Measurements from ENCODE around the gene CKAP2L.

Gene CKAP2L

GRCh38 chr2:112758711-112759110 is 5.7 kb downstream of the CKAP2L start:
- no peak for DNase-seq

DNA sequence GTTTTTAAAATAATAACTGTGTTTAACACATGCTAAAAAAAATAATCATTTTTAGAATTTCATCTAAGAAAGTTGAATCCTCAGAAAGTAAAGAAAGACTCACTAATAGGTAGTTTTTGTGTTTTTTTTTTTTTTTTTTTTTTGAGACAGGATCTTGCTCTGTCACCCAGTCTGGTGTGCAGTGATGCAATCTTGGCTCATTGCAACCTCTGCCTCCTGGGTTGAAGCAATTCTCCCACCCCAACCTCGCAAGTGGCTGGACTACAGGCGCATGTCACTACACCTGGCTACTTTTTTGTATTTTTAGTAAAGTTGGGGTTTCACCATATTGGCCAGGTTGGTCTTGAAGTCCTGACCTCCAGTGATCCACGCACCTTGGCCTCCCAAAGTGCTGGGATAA is 7.1 kb downstream of the CKAP2L start:
- DNase-seq = no peak

DNA sequence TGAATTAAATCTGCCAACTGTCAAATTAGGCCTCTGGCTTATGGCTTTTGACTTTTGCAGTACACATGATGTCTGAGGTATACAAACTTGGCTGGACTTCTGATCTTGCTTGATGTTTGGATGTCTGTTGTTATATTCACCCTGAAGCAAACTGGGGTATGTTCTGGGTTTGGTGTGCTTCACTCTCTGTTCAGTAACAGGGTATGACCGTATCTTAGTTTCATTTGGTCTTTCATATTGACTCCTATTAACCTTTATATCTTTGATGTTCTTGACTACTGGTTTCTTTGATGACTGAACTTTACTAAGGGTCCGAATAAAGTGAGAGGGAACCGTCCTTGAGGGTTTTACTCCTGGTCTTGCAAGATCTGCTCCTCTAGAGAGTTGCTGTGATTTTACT is 8.2 kb downstream of the CKAP2L start:
- DNase-seq = no peak

DNA sequence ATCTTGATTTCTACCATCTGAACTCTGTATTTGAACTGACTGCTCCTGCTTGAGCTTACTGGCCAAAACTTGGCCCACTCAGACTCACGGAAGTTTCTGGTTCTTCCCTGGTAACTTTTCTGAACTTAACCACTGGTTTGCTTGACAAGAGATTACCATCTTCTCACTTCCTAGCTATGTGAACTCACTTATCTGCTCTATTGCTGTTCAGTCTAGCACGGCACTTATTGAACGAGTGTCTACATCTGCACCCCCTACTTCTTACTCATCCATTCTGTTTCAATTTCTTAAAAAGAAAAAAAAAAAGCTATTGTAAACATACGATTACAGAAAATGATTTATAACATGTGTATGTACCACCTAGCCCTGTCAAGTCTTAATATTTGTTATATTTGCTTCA is 9.0 kb downstream of the CKAP2L start:
- DNase-seq = no peak

DNA sequence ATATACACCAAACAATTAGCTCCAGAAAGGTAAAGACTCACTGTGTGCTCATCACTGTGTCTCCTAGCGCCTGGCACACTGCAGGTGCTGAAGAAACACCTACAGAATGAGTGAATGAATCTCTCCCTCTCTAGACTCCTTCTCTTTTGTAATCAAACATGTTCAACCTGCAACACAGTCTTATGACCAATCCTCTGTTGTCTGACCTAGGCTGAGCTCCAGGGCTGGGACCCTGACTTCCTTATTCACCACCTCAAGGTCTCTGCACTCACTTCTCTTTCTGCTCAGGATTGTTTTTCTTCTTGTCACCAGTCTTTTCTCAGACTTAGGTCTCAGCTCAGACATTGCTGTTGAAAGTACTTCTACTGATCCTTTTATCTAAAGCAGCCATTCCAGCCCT is 9.8 kb downstream of the CKAP2L start:
- DNase-seq = peak; percentile 18

DNA sequence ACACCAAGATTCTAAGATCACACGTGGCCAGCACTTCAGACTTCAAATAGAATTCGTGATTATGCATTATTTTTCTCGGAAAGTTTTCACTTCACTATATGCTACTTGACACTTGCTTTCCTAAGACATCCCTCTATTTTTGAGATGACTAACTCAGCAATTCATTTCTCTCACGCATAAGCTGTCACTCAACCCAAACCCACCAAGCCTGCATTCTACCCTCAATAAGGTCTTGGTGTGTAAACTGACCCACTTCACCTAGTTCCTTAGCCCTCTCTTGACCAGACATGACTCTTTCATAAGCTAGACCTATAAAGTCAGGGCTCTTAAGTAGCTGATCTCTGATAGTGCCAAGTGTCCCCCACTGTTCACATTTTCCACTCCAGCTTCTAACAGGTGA is 11.7 kb downstream of the CKAP2L start:
- no peak for DNase-seq

DNA sequence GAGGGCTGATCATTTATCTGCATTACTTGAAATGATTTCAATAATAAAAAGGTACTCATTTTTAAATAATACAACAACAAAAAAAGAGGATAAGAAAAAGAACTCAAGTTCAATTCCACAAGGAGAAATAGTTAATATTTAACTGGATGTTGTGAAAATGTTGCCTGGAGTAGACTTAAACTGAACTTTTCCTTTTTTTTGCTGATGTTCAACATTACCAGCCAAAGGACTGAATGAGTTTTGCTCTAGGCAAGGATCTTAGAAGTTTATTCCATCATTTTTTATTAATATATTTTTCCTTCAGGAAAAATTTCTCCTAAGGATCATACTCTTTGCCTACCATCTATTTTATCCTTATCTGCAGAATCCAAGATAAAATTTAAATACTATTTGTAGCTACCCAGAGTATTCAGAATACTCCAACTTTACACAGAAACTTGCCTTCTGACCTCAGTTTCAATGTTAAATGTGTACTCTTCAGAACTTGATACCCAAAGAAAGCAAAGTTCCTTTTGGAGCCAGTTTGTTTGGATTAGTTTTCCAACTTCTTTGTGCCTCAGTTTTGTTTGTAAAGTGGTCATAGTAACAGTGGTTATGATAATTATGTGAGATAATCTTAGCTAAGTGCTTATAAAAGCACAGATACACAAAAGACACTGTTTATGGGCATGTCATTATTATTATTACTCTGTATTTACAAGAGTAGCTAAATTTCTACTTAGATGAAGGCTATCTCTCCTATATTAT is 12.8 kb downstream of the CKAP2L start:
- no peak for DNase-seq

GRCh38 chr2:112750560-112750843 is 13.9 kb downstream of the CKAP2L start:
- no peak for DNase-seq

DNA sequence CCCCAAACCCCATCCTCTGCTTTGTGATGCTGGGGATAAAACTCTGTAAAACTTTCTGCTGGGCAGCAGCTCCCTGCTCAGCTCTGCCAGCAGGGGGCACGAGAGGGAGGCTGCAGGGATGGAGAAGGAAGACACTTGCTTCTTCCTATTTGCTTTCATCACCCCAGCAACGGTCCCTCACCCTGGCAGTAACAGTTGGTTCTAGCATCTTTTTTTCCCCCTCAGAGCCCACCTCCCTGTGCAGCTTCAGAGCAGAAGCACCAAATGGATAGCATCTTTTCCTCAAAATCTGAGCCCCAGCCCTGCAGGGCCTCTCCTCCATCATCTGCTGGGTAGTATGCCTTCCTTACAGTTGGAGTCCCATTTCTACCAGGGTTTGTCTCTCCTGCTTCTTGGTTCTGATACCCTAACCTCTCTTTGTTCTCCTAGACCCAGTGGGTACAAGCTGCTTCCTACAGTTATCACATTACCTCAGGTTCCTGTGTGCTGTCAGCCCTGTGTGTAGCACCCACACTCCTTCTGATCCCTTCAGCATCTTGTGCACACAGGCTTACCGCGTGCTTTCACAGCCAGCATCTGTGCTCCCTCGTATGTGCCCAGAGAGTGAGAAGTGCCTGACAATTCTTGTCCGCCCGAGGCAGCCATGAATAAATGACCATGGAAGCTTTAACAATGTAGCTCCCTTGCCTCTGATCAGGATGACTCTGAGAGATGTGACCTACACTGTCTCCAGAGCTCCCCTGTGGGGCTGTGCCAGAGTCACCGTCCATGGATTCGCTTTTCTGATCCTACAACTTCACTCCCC is 14.5 kb downstream of the CKAP2L start:
- DNase-seq = peak; percentile 84

DNA sequence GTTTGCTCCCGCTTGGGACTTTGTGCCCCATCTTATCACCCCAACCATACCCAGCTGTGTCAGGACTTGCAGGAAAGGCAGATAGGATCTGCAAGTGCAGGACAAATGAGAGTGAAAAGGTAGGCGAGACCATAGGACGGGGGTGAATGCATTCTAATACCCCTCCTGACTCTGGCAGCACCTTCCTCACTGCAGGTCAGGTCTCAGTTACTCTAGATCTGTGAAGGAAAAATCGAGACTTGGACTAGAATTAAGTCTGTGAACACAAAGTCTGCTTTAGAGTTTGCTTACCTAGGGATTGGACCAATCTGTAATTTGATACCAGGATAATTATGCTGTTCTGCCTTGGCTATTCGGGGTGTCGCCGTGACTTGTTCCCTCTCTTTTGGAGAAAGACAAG is 23.9 kb downstream of the CKAP2L start:
- DNase-seq = no peak

DNA sequence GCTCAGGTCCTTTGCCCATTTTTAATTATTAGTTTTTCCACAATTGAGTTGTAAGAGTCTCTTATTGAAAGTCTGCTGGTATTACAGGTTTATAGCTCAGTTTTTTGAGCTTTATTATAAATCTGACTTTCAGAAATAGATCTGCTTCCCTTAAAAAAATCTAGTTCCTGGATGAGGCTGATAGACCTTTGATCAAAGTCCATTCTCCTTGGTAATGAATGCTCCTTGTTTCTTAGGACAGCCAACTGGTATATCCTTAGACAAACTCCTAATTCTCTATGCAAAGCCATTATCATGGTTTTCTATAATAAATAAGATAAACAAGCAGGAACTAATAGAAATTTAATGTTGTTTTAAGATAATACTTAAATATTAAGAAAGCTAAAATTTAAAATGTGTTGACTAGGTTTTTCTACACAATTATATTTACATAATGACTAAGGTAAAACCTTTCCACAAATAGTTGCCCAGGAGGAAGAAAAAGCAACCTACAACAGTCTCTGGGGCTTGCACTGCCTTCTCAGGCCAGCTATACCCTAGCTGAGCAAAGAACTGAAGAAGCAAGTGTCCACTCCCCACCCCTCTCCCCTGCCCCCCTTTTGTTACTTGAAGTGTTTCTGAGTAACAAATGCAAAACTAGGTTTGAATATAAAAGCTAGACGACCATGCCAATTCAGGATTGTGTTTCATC is 26.7 kb downstream of the CKAP2L start:
- DNase-seq = no peak

DNA sequence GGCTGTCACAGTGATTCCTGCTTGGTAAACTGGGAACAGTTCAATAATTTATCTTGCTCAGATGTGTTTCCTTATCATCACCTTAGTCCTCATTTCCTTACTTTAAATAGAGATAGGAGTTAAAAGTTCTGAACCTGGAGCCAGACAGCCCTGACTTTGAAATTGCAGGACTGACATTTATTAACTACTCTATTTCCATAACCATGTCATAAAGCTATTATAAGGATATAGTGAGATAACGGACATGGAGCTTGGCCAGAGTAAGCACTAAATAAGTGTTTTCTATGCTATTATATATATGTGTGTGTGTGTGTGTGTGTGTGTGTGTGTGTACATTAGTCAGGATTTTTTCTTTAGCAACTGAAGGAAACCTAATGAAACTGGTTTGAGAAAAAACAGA is 30.5 kb downstream of the CKAP2L start:
- DNase-seq = no peak

DNA sequence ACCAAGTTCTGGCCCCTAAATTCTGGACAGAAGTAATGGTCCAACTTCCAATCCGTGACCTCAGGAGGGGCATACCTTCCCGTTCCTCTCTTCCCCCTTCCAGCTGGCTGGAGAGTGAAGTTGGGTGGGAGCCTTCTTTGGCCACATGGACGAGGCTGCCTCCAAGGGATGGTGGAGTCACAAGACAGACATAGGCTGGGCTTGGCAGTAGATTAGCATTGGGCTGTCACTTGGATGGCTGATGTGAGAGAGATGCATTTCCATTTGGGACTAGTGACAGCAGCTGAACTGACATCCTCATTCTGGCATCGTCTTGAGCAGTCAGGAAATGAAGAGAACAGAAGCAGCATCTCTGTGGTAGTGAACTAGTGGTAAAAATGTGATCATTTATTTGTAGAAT is 31.0 kb downstream of the CKAP2L start:
- DNase-seq = no peak

- no peak for DNase-seq
Measured at GRCh38 chr2:112731479-112731878, 32.9 kb downstream of the CKAP2L start.

DNA sequence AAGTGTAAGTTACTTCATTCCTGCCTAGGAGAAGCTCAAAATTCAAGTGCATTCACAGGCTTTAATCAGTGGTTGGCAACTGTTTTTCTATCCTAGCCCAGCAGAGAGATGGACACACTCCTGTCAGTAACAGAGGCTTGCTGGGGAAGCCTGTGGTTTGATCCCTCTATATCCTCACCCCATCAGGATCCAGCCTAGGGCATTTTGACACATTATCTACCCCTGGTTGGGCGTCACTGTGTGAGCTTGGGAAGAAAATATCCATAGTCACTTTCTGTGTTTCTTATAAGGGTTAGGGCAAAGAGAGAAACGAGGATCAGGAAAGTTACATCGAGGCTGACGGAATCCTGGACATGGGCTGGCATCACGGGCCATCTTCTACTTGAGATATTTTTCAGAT is 33.6 kb downstream of the CKAP2L start:
- no peak for DNase-seq

DNA sequence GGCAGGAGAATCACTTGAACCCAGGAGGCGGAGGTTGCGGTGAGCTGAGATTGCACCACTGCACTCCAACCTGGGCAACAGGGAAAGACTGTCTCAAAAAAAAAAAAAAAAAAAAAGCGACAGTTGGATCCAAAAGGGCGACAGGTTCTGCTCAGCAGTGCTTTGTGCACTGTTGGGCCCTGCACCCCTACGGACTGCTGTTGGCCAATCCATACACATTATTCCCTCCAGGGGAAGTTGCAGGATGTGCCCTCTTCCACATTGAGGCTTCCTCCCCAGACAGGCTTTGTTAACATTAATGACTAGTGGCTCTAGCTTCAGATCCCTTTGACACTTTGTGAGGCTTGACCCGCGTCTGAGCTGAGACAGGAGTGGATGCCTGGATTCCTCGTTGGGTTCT is 34.2 kb downstream of the CKAP2L start:
- DNase-seq = no peak

GRCh38 chr2:112728378-112729175 is 35.8 kb downstream of the CKAP2L start:
- DNase-seq = no peak

DNA sequence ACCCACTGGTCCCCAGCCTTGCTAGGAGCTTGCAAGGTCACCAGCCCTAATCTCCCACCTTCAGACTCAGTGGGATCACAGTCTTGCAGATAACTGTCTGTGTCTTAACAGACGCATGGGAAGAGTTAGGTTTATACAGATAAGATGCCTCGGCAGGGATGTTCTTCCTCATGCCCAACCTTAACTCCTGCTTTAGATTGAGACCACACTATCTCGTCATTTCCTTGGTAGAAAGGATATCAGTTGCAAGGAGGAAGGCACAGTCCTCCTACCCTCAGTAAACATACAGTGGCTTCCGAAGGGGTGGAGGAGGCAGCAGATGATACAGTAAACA is 36.4 kb downstream of the CKAP2L start:
- no peak for DNase-seq

DNA sequence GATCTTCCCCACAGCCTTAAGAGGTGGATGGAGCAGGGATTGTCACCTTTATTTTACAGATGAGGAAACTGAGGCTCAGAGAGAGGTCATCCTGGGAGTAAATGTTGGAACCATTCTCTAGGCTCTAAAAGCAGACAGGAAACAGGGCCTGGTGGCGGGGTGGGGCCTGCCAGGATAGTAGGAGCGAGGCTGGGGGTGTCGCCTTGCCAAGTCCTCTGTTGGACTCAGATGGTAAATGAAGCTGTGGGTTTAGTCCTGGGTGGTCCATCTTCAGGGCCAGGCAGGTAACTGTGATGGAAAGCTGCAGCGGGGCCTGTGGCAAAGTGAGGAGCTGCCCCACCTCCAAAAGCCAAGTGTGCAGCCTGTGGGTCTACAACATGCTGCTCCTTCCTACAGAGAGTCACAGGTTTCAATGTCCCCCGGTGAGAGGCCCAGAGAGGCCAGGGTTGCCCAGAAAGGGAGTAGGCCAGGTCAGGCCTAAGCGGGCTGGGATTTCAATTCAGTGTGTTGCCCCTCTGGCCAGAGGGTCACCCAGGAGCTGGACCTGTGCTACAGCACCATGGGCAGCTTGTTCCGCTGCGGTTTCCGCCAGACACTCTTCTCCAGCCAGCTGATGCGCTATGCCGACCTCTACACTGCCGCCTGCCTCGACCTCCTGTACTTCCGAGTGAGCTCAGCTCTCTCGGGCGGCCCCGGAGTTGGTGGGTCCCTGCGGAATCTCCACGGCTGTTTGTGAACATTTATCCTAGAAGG is 37.0 kb downstream of the CKAP2L start:
- DNase-seq = no peak

DNA sequence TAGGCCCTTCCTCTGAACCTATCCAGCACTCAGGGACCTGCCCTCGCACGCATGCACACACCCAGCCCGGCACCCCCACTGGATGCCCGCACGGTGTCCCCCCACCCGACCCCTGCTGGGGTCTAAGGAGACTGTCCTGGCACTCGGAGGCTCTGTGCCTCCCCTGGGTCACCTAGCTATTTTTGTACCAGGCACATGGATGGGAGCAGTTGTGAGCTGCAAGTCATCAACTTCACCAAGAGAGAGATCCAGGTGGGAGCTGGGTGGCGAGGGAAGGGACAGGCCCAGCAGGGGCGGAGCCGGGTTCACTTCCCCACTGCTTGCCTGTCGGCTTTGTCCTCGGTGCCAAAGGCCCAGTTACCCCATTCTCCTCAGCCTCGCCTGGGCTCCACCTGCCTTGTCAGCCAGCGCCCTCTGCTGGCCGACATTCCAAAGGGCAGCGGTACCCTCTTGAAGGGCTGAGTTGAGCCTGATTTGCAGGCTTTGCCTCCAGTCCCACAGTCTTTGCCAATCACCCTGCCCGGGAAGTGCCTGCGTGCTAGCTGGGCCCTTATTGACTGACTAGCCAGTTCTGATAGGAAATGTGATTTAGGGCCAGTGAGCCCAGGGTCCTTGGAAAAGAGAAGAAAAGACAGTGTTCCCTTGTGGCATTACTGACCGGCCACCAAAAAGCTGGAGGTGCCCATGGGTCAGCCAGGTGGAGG is 37.8 kb downstream of the CKAP2L start:
- DNase-seq = peak; percentile 97

DNA sequence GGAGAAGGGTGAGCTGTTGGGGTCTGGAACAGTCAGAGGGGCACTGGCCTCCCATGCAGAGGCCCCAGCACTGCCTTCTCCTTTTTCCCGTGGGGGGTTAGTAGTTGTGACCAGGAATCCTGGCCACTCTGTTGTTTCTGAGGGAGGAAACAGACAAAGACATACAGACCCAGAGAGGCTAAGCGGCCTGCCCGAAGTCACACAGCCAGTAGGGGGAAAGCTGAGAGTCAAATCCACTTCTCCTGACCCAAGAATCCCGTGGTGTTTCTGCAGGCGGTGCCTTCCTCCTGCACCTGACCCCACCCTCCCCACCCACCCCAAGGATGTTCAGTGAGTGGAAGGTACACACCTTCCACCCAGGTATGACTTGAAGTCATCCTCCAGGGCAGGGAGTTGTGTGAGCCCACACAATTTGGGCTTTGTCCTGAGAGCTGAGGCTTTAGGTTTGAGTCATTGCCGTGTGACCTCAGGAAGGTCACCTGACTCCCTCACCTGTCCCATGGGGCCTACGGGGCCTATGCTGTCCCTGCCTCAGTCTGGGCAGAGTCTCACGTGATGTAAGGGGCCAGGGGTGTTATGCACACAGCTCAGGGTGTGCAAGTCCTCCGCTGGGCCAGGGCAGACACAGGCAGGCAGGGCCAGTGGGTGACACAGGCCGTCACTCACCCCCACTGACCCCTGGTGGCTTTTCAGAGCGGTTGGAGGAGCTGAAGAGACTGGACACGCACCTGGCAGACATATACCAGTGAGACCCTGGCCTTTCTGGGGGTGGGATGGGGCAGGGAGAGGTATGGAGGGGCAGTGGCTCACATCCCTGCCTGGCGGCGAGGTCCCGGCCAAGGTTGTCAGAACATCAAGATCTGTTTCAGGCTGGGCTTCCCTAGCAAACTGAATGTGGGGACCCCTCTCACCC is 38.6 kb downstream of the CKAP2L start:
- DNase-seq = no peak

Data from suppressor macrophage treated with lipopolysaccharide for 4 hours (primary cell).